GM18909 (cell line): Measurements from ENCODE around the gene LMAN1.

ENCODE experiments used
- ATAC-seq: cut with Tn5 transposase; IDR thresholded peaks from one replicate; pipeline ENCODE4 v1.9.1; 2021; ENCODE audit warnings: mild to moderate bottlenecking; ENCODE audit not compliant: unreplicated experiment, poor library complexity

Gene LMAN1

GRCh38 chr18:59308248-59308937 lies 50.7 kb downstream of the LMAN1 start:
- peak; percentile 91 for ATAC-seq

DNA sequence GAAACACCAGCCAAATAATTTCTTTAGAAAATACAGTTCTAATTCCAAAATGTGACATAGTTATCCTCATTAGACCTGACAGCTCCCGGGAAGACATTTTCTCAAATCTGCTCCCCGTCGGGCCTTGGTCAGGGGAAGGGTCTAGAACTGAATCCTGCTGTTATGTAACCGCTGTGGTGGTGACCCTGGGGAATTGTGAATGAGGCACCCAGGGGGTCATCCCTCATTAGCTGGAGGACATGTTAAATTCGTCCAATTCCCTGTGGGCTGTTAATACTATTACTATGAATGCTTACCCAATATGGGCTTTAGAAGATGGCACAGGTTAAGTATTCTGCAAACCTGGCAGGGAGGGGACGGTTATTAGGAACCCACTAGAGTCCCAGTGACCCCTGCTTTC lies 52.4 kb downstream of the LMAN1 start:
- ATAC-seq, result no peak

- no peak for ATAC-seq
Observed at GRCh38 chr18:59305295-59305694, 53.8 kb downstream of the LMAN1 start.

- ATAC-seq, result no peak
Observed at GRCh38 chr18:59303656-59304195, 55.3 kb downstream of the LMAN1 start.

DNA sequence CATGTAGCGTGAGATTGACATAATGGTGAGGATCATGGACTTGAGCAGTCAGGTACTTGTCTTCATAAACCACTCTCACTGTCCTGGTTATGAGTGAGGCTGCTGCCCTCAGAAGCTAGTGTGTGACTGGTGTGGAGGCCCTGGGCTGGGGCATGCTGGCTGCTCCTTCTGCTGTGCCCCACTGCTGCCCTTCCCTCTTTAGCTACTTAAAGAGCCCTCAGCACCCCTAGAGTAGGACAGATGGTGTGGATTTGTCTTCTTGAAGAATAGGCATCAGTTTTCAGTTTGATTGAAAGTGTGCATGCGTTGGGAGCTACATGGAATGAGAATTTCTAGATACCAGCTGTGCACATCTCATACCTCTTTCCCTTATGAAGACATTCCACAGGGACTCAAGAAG lies 56.1 kb downstream of the LMAN1 start:
- no peak for ATAC-seq

DNA sequence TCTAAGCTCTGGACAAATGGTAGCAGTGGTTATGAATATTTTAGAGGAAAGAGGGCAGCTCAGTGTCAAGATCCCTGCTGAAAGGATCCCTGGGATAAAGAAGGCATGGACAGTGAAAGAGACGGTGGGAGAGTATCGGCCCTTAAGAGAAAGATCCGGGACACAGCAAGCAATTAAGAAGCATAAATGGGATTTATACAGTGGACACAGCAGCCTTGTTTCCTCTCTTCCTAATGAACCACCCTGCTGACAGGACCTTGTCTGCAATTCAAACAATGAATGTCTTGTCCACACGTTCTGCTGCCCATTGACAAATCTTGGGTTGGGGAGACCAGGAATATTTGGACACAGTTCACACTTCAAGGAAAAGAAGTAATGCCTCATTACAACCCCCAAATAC lies 57.1 kb downstream of the LMAN1 start:
- ATAC-seq, result no peak

DNA sequence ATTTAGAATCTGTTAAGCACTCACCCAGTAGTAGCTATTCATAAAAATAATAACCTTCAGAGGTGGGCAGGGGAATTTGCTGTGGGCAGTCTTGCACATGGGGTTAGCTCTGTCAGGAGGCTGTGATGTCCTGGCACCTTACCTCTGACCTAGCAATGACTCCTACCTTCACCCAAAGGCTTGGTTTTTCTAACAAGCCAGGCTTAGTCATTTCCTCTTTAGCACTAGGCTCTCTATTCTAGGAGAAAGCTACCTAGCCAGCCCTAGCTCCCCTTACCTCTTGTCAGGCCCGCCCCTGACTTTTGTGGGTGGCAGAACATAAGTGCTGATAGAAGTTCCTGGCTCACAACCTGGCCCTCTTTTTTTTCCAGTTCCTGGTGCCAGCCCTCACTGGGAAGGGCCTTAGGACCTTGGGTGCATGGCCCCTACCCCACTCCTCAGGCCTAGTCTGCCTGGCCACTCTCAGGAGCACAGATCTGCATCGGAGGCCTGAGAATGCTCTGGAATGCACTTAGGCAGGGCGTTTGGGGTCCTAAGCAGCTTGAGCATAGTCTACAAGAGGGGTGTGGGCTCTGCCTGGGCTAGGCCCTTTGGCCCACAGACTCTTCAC lies 58.3 kb downstream of the LMAN1 start:
- ATAC-seq, result no peak

GRCh38 chr18:59298871-59299270 lies 60.2 kb downstream of the LMAN1 start:
- ATAC-seq, result no peak

DNA sequence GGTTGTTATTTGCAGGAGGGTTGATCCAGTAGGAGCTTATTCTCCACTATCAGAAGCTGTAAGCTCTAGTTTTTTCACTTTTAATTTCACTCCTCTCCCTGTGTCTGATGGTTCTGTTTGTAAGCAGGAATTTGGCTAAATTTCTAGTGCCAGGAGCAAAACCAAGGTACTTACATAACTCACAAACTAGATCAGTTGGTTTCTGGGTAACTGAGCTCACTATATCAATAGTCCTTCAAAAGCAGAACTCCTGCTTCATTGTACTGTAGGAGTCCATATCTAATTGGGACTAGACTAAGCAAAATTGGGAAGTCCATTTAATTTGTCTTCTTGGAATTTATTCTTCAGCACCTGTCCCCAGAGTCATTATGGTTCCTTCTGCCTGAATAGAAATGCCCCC lies 65.7 kb downstream of the LMAN1 start:
- no peak for ATAC-seq

DNA sequence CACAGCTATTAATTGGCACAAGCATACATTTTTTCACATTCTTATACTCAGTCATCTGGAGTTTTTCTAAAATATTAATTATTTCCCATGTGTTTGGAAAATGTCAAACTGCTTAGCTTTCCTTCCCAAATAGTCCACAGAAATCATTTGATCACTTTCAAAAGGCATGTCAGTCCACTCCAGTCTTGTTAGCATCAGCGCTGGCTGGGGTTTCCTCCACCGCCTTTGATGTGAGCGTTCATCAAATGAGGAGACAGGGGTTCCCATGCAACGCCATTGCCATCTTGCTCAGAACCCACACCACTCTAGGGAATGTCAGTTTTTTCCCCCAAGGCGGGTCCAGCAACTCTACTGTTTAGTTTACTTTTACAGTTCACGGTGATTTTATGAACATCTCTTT lies 72.7 kb downstream of the LMAN1 start:
- no peak for ATAC-seq

DNA sequence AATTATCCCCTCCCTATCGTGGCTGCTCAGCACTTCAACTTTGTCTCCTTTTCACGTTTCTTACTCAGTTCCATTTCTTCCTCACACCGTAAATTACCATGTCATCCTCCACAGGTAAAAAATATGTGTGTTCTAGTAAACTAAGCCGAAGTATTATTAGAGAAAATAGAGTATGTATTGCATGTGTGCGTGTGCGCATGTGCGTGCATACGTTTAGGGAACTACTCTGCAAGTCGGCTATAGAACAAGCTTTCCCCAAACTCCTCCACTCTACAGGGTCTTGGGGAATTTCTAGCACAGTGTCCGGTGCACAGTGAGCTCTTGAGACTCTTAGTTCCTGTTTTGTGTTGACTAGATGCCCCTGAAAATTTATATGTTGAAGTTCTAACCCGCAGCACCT lies 76.7 kb downstream of the LMAN1 start:
- ATAC-seq, result no peak

DNA sequence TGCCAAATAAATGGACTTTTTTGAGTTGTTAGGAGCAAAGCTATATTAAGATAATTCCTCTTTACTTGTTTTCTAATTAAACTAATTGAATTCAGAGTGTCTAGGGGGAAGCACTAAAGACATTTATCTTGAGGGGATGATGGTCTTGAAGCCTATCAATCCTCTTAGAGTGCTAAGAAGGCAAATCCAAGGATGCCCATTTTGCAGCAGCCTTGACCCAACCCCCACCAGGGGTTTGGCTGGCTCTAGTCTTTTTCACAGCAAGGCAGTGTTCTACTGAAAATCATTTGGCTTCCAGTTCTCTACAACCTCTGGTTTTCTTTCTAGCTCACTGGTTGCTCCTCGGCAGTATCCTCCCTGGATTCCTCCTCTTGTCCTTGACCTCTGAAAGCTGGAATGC lies 79.3 kb downstream of the LMAN1 start:
- ATAC-seq, result no peak

DNA sequence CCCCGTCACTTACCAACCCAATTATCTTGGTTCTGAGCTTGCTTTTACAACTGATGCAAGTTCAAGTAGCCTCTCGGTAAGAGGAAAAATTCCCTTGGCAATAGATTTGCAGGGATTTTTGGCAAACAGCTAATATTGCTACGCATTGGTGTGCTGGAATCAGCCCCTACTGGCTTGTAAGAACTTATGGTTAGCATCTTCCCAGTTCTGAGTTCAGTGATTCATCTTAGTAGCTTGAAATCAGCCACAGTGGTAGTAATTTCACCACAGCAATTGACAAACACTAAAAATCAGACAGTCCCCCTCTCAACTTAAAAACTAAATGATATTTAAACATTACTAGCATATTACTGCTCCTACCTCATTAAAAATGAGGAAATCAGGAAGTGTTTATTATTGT lies 79.9 kb downstream of the LMAN1 start:
- ATAC-seq, result no peak

GRCh38 chr18:59278793-59279192 lies 80.3 kb downstream of the LMAN1 start:
- ATAC-seq, result no peak
